Measurements from ENCODE around the gene ZNRF3. TPM values are rescaled to one million over a fixed set of nuclear protein-coding genes. Genes with fewer than 3 reads are reported as not detected.
"Not testable (repeated sequence)": the region's sequence is repeated elsewhere in the genome, so short reads cannot be mapped to it uniquely, and the experiment has no call there.

ZNRF3 gene
- total RNA-seq, 2 experiments from 2014 or later: 0.40 to 0.58 TPM

GRCh38 chr22:29030618-29031226 is 147.3 kb downstream of the ZNRF3 start:
- H3K4me1 Mint-ChIP-seq: peaks cover 11% of the 10 kb centered on the region
- H3K27ac Mint-ChIP-seq: no peak overlapping the region
- CTCF ChIA-PET: interaction anchor here (0.5 to 2.0 kb wide), 3 partner anchors 10 to 218 kb away, joined by 3 to 5 read pairs (median 4); no protein-coding TSS in a partner anchor
- DNase-seq: no peak
- peaks cover 48% of the 10 kb centered on the region for H3K27me3 Mint-ChIP-seq
- no peaks in the 10 kb centered on the region for H3K9me3 Mint-ChIP-seq
- no peaks in the 10 kb centered on the region for H3K36me3 Mint-ChIP-seq (ENCODE audit: low read depth)
- POLR2A ChIA-PET: no interaction called here
- no peak overlapping the region for H3K4me3 Mint-ChIP-seq

- Mint-ChIP-seq H3K36me3 (ENCODE audit: low read depth) (no peaks in the 10 kb centered on the region), H3K27me3 (peaks cover 44% of the 10 kb centered on the region), H3K4me3 (no peak overlapping the region), H3K4me1 (peaks cover 11% of the 10 kb centered on the region), H3K9me3 (no peaks in the 10 kb centered on the region), H3K27ac (no peak overlapping the region)
- POLR2A ChIA-PET: no interaction called here
- CTCF ChIA-PET: interaction anchor here (0.5 to 1.3 kb wide), 2 partner anchors 176 to 217 kb away, joined by 3 to 4 read pairs; no protein-coding TSS in a partner anchor
- DNase-seq: no peak
Measured at GRCh38 chr22:29031227-29032011, 148.0 kb downstream of the ZNRF3 start.

GRCh38 chr22:29032014-29032475 is 148.7 kb downstream of the ZNRF3 start:
- no peak overlapping the region for H3K27ac Mint-ChIP-seq
- H3K4me1 Mint-ChIP-seq: peaks cover 11% of the 10 kb centered on the region
- no peaks in the 10 kb centered on the region for H3K9me3 Mint-ChIP-seq
- H3K27me3 Mint-ChIP-seq: peaks cover 44% of the 10 kb centered on the region
- no peaks in the 10 kb centered on the region for H3K36me3 Mint-ChIP-seq (ENCODE audit: low read depth)
- DNase-seq: no peak
- POLR2A ChIA-PET: no interaction called here
- no peak overlapping the region for H3K4me3 Mint-ChIP-seq
- CTCF ChIA-PET: interaction anchor here (1.3 kb wide), 1 partner anchor 177 kb away, joined by 4 read pairs; no protein-coding TSS in a partner anchor

GRCh38 chr22:29032584-29032983 is 149.2 kb downstream of the ZNRF3 start:
- Mint-ChIP-seq H3K27me3 (peaks cover 44% of the 10 kb centered on the region), H3K27ac (no peak overlapping the region), H3K36me3 (ENCODE audit: low read depth) (no peaks in the 10 kb centered on the region), H3K9me3 (no peaks in the 10 kb centered on the region), H3K4me1 (peaks cover 11% of the 10 kb centered on the region), H3K4me3 (no peak overlapping the region)
- ChIA-PET CTCF (interaction anchor here (0.7 kb wide), 2 partner anchors 135 to 159 kb away, joined by 3 to 4 read pairs; no protein-coding TSS in a partner anchor), POLR2A (no interaction called here)
- DNase-seq: no peak

GRCh38 chr22:29037340-29037932 is 154.1 kb downstream of the ZNRF3 start:
- H3K9me3 Mint-ChIP-seq: no peaks in the 10 kb centered on the region

GRCh38 chr22:29039148-29039547 is 155.8 kb downstream of the ZNRF3 start:
- no peaks in the 10 kb centered on the region for H3K9me3 Mint-ChIP-seq
- peaks cover 8% of the 10 kb centered on the region for H3K27me3 Mint-ChIP-seq
- H3K36me3 Mint-ChIP-seq (ENCODE audit: low read depth): no peaks in the 10 kb centered on the region
- H3K4me3 Mint-ChIP-seq: no peak overlapping the region
- no peaks in the 10 kb centered on the region for H3K4me1 Mint-ChIP-seq
- DNase-seq: no peak
- H3K27ac Mint-ChIP-seq: no peak overlapping the region
- CTCF ChIA-PET: interaction anchor here (0.7 to 4.0 kb wide), 7 partner anchors 14 to 439 kb away, joined by 3 to 42 read pairs (median 5); no protein-coding TSS in a partner anchor
- POLR2A ChIA-PET: interaction anchor here (0.7 to 2.0 kb wide), 2 partner anchors 249 to 439 kb away, joined by 3 to 4 read pairs; no protein-coding TSS in a partner anchor

More at GRCh38 chr22:29037340-29037932, 154.1 kb downstream of the ZNRF3 start:
- Mint-ChIP-seq H3K36me3 (ENCODE audit: low read depth) (no peaks in the 10 kb centered on the region), H3K4me3 (no peak overlapping the region), H3K27ac (no peak overlapping the region), H3K4me1 (no peaks in the 10 kb centered on the region), H3K27me3 (peaks cover 11% of the 10 kb centered on the region)
- ChIA-PET CTCF (interaction anchor here (1.4 kb wide), 1 partner anchor 182 kb away, joined by 4 read pairs; no protein-coding TSS in a partner anchor), POLR2A (interaction anchor here (0.6 kb wide), 1 partner anchor 155 kb away, joined by 3 read pairs; no protein-coding TSS in a partner anchor)
- no peak for DNase-seq

GRCh38 chr22:29039684-29040083 is 156.3 kb downstream of the ZNRF3 start:
- H3K4me1 Mint-ChIP-seq; H3K27me3 Mint-ChIP-seq; H3K36me3 Mint-ChIP-seq (ENCODE audit: low read depth); H3K4me3 Mint-ChIP-seq; DNase-seq; H3K9me3 Mint-ChIP-seq; H3K27ac Mint-ChIP-seq: not testable (repeated sequence)
- ChIA-PET CTCF (interaction anchor here (0.7 to 4.0 kb wide), 12 partner anchors 13 to 1019 kb away, joined by 3 to 42 read pairs (median 4); no protein-coding TSS in a partner anchor), POLR2A (interaction anchor here (2.0 kb wide), 1 partner anchor 439 kb away, joined by 4 read pairs; no protein-coding TSS in a partner anchor)

- no peaks in the 10 kb centered on the region for H3K36me3 Mint-ChIP-seq (ENCODE audit: low read depth)
- H3K27ac Mint-ChIP-seq: no peak overlapping the region
- ChIA-PET POLR2A (interaction anchor here (0.5 to 2.0 kb wide), 2 partner anchors 358 to 440 kb away, joined by 3 to 4 read pairs; no protein-coding TSS in a partner anchor), CTCF (interaction anchor here (0.6 to 4.0 kb wide), 41 partner anchors 11 to 1160 kb away, joined by 3 to 42 read pairs (median 4); no protein-coding TSS in a partner anchor)
- no peak overlapping the region for H3K4me3 Mint-ChIP-seq
- peaks cover 5% of the 10 kb centered on the region for H3K27me3 Mint-ChIP-seq
- no peaks in the 10 kb centered on the region for H3K9me3 Mint-ChIP-seq
- peak; percentile 62 for DNase-seq
- H3K4me1 Mint-ChIP-seq: no peaks in the 10 kb centered on the region
Measured at GRCh38 chr22:29040385-29041275, 157.3 kb downstream of the ZNRF3 start.

GRCh38 chr22:29041408-29041807 is 158.0 kb downstream of the ZNRF3 start:
- Mint-ChIP-seq H3K27ac (no peak overlapping the region), H3K36me3 (ENCODE audit: low read depth) (no peaks in the 10 kb centered on the region), H3K9me3 (no peaks in the 10 kb centered on the region), H3K4me3 (no peak overlapping the region), H3K27me3 (peaks cover 5% of the 10 kb centered on the region), H3K4me1 (no peaks in the 10 kb centered on the region)
- DNase-seq: no peak
- POLR2A ChIA-PET: no interaction called here
- CTCF ChIA-PET: interaction anchor here (0.6 to 4.0 kb wide), 24 partner anchors 12 to 1161 kb away, joined by 3 to 42 read pairs (median 4); no protein-coding TSS in a partner anchor

- CTCF ChIA-PET: no interaction called here
- H3K36me3 Mint-ChIP-seq (ENCODE audit: low read depth): no peaks in the 10 kb centered on the region
Measured at GRCh38 chr22:29043906-29044575, 160.7 kb downstream of the ZNRF3 start.

GRCh38 chr22:29044657-29045176 is 161.3 kb downstream of the ZNRF3 start:
- no peak for DNase-seq
- Mint-ChIP-seq H3K36me3 (ENCODE audit: low read depth) (no peaks in the 10 kb centered on the region), H3K27ac (no peak overlapping the region), H3K9me3 (no peaks in the 10 kb centered on the region), H3K27me3 (peaks cover 4% of the 10 kb centered on the region), H3K4me3 (no peak overlapping the region), H3K4me1 (no peaks in the 10 kb centered on the region)
- ChIA-PET POLR2A (no interaction called here), CTCF (no interaction called here)

More at GRCh38 chr22:29043906-29044575, 160.7 kb downstream of the ZNRF3 start:
- peaks cover 5% of the 10 kb centered on the region for H3K27me3 Mint-ChIP-seq
- H3K9me3 Mint-ChIP-seq: no peaks in the 10 kb centered on the region
- no peak overlapping the region for H3K27ac Mint-ChIP-seq
- POLR2A ChIA-PET: no interaction called here
- H3K4me3 Mint-ChIP-seq: no peak overlapping the region
- no peaks in the 10 kb centered on the region for H3K4me1 Mint-ChIP-seq
- DNase-seq: no peak
